HepG2 (cell line): ENCODE measurements around the gene FGF14. TPM values are rescaled to one million over a fixed set of nuclear protein-coding genes. Genes with fewer than 3 reads are reported as not detected.

Source experiments
- ATAC-seq: fragments of 200-7000 bp; cut with Tn5 transposase; 3 replicates; pipeline ENCODE4 v1.9.1; 2020; ENCODE audit warnings: mild to moderate bottlenecking, moderate library complexity
- BruUV-seq: library from RNA; stranded (reverse); fragments of 400-500 nt; replicated peaks from 2 replicates; lab custom pipeline; 2021; lab: Mats Ljungman, UMichigan
- CTCF ChIA-PET: fragments of 300-600 bp; formaldehyde crosslinking; extraction: SDS; loops from one replicate; lab custom pipeline; 2021; ENCODE audit warnings: low total read pairs, inconsistent platforms, low intra/inter-chr PET ratio; lab: Yijun Ruan, JAX
- POLR2A ChIA-PET: fragments of 350-600 bp; sonication (Branson Sonifier 250); formaldehyde crosslinking; loops from one replicate; lab custom pipeline; 2020; ENCODE audit warnings: antibody characterized with exemption, inconsistent platforms; lab: Yijun Ruan, JAX
- DNase-seq: peaks from one replicate; pipeline ENCODE4 v3.0.0-alpha.2; 2015; ENCODE audit warnings: low spot score
- FAIRE-seq: peaks from 3 replicates; lab custom pipeline; 2011; peaks lifted over from hg19 to GRCh38; lab: Jason Lieb, UNC
- H2AFZ ChIP-seq: one replicate; pipeline ENCODE4 v1.6.1; 2011; ENCODE audit warnings: low read length, inconsistent platforms
- H3K27ac ChIP-seq: fragments of 300-600 bp; 3 replicates; pipeline ENCODE4 v1.8.0; 2011; ENCODE audit warnings: mixed run types, mild to moderate bottlenecking, mixed read lengths, low read length, inconsistent platforms; ENCODE audit not compliant: insufficient read depth; ENCODE audit errors: extremely low read length
- H3K27me3 ChIP-seq, 2 experiments: fragments of 200-600 bp in 1 of 2; 2 replicates in 1 of 2; 3 replicates in 1 of 2; pipeline versions ENCODE4 v1.6.0 to v1.8.0; 2011; ENCODE audit warnings: low read length in 2 of 2, mild to moderate bottlenecking in 2 of 2, moderate library complexity in 2 of 2, inconsistent platforms in 1 of 2; ENCODE audit not compliant: insufficient read depth in 2 of 2, control insufficient read depth in 1 of 2
- H3K36me3 ChIP-seq, 2 experiments: fragments of 200-600 bp in 1 of 2; replicated peaks in 1 of 2; 2 replicates in 1 of 2; 3 replicates in 1 of 2; pipeline versions ENCODE4 v1.5.1 to v1.8.0; 2011; ENCODE audit warnings: low read length in 2 of 2, inconsistent platforms in 1 of 2; ENCODE audit not compliant: insufficient read depth in 2 of 2, control insufficient read depth in 1 of 2
- H3K4me1 ChIP-seq: 2 replicates; pipeline ENCODE4 v1.5.1; 2012; ENCODE audit warnings: low read length, inconsistent platforms; ENCODE audit not compliant: insufficient read depth
- H3K4me2 ChIP-seq: 2 replicates; pipeline ENCODE4 v1.6.0; 2011; ENCODE audit warnings: low read depth, low read length, inconsistent platforms
- H3K4me3 ChIP-seq, 3 experiments: fragments of 200-600 bp in 1 of 3; sonication (generic), shearing (Covaris generic) in 1 of 3; replicated peaks in 1 of 3; 2 replicates each; pipeline ENCODE4 v1.5.1; 2011 to 2016; ENCODE audit warnings: low read length in 3 of 3, inconsistent platforms in 2 of 3, low read depth in 2 of 3, mild to moderate bottlenecking in 2 of 3, control low read depth in 1 of 3, mixed read lengths in 1 of 3; ENCODE audit not compliant: insufficient read depth in 1 of 3
- H3K79me2 ChIP-seq: one replicate; pipeline ENCODE4 v1.6.1; 2011; ENCODE audit warnings: low read length, inconsistent platforms; ENCODE audit not compliant: insufficient read depth
- H3K9ac ChIP-seq: 2 replicates; pipeline ENCODE4 v1.6.0; 2011; ENCODE audit warnings: mild to moderate bottlenecking, low read depth, low read length, inconsistent platforms; ENCODE audit not compliant: insufficient read depth
- H3K9me3 ChIP-seq: 2 replicates; pipeline ENCODE4 v1.5.1; 2012; ENCODE audit warnings: mild to moderate bottlenecking, low read length
- H4K20me1 ChIP-seq: 2 replicates; pipeline ENCODE4 v1.6.0; 2011; ENCODE audit warnings: inconsistent platforms, mild to moderate bottlenecking, low read length, moderate library complexity; ENCODE audit not compliant: insufficient read depth
- ELK4 ChIP-seq: sonication (generic); formaldehyde crosslinking; IDR thresholded peaks from 2 replicates; pipeline ENCODE4 v1.9.0; 2021; ENCODE audit warnings: missing genetic modification reagents, borderline replicate concordance
- HES4 ChIP-seq: sonication (generic); formaldehyde crosslinking; IDR thresholded peaks from 2 replicates; pipeline ENCODE4 v1.9.0; 2021; ENCODE audit warnings: mild to moderate bottlenecking, missing genetic modification reagents, borderline replicate concordance
- MNT ChIP-seq: fragments of 450-650 bp; IDR thresholded peaks from 2 replicates; pipeline ENCODE4 v1.6.1; 2016
- U2AF2 ChIP-seq: fragments of 200-400 bp; formaldehyde crosslinking; IDR thresholded peaks from 2 replicates; pipeline ENCODE4 v1.6.1; 2017; ENCODE audit warnings: low read depth, mild to moderate bottlenecking, low read length
- ZBTB2 ChIP-seq: sonication (generic); formaldehyde crosslinking; IDR thresholded peaks from 2 replicates; pipeline ENCODE4 v1.8.0; 2022; ENCODE audit warnings: low read depth, missing genetic modification reagents
- ZMYM2 ChIP-seq: sonication (generic); formaldehyde crosslinking; IDR thresholded peaks from 2 replicates; pipeline ENCODE4 v1.8.0; 2022; ENCODE audit warnings: mild to moderate bottlenecking, missing genetic modification reagents
- ZNF432 ChIP-seq: sonication (generic); formaldehyde crosslinking; IDR thresholded peaks from 2 replicates; pipeline ENCODE4 v1.5.0; 2020; ENCODE audit warnings: missing genetic modification reagents, mild to moderate bottlenecking, borderline replicate concordance
- ZNF501 ChIP-seq: sonication (generic); formaldehyde crosslinking; IDR thresholded peaks from 2 replicates; pipeline ENCODE4 v1.5.1; 2020; ENCODE audit warnings: mild to moderate bottlenecking, moderate library complexity, missing genetic modification reagents
- ZNF569 ChIP-seq: sonication (generic); formaldehyde crosslinking; IDR thresholded peaks from 2 replicates; pipeline ENCODE4 v1.5.0; 2020; ENCODE audit warnings: mild to moderate bottlenecking, missing genetic modification reagents, moderate library complexity, borderline replicate concordance
- ZNF574 ChIP-seq: sonication (generic); formaldehyde crosslinking; IDR thresholded peaks from 2 replicates; pipeline ENCODE4 v1.4.0; 2020; ENCODE audit warnings: missing genetic modification reagents
- WGBS: methylation state at CpG from one replicate; pipeline ENCODE4 v1.1.6; 2017; ENCODE audit warnings: low lambda C conversion rate; 5-methylcytosine and 5-hydroxymethylcytosine counted together
- in situ Hi-C: cut with HindIII; loops from 2 replicates; pipeline ENCODE4 v1.10.0; 2017; ENCODE audit warnings: low pct_unique_long_range_greater_than_20kb; ENCODE audit not compliant: extremely low pct_ligation_motif_present
- intact Hi-C: fragments of 100-400 bp; cut with micrococcal nuclease; formaldehyde crosslinking; loops from one replicate; pipeline ENCODE4 v1.10.0; 2022; ENCODE audit not compliant: unreplicated experiment
- polyA plus RNA-seq, 8 experiments: library from polyadenylated mRNA; depleted of rRNA in 3 of 8; stranded (reverse) in 7 of 8; unstranded in 1 of 8; fragments of >200 nt; fragmentation: Illumina TruSeq in 4 of 8; extraction: Trizol in 4 of 8; gene quantifications; 2 replicates each; pipeline versions ENCODE4 v1.2.1 to v1.2.3, GENCODE V29; 2011 to 2016; ENCODE audit warnings: low read depth in 4 of 8, missing spikeins in 1 of 8, mixed read lengths in 1 of 8; ENCODE audit not compliant: insufficient read depth in 1 of 8
- total RNA-seq, 5 experiments: library from RNA; depleted of rRNA; stranded (reverse); fragments of >200 nt; fragmentation: Illumina TruSeq; extraction: Trizol; gene quantifications; 2 replicates each; pipeline ENCODE4 v1.2.3, GENCODE V29; 2016; ENCODE audit warnings: low read depth in 1 of 5

Gene FGF14
- total and polyA plus RNA-seq, 2 of the 13 experiments (the other 11 are each of a cell fraction or from before 2014, with no cell fraction given) = not detected

GRCh38 chr13:102440259-102440936 lies 38.5 kb upstream of the FGF14 start:
- POLR2A ChIA-PET = no interaction called here
- Histone ChIP-seq H2AFZ (no peak overlapping the region), H3K27me3 (no peaks in the 10 kb centered on the region), H3K4me1 (no peaks in the 10 kb centered on the region), H3K27ac (no peak overlapping the region)
- no peak for ATAC-seq
- BruUV-seq = no TSS peak
- TF ChIP-seq MNT = no peak
- no peak for TF ChIP-seq ZNF569 (CRISPR knock-in tag)
- no peak for TF ChIP-seq ZNF574 (CRISPR knock-in tag)
- TF ChIP-seq U2AF2 = no peak
- no peak for TF ChIP-seq ZNF432
- TF ChIP-seq ELK4 (CRISPR knock-in tag) = no peak
- no peak for TF ChIP-seq ZNF501 (CRISPR knock-in tag)
- TF ChIP-seq ZBTB2 = no peak
- no peak for TF ChIP-seq ZMYM2 (CRISPR knock-in tag)
- TF ChIP-seq HES4 (CRISPR knock-in tag) = no peak
- TF ChIP-seq, all 625 proteins: peak for 0
- peaks cover 5% of the 10 kb centered on the region; the same call in 1 of the 2 replicates for H3K9me3 ChIP-seq
- in situ Hi-C loops (no loop called here), intact Hi-C loops (no loop called here)
- CTCF ChIA-PET = no interaction called here
- no peaks in the 10 kb centered on the region for H4K20me1 ChIP-seq
- no peak overlapping the region for H3K4me2 ChIP-seq
- no peak for FAIRE-seq
- H3K4me3 ChIP-seq = no peak overlapping the region
- WGBS = 3% methylated on average over 2 of the region's 2 CpGs
- H3K9ac ChIP-seq = no peak overlapping the region
- H3K79me2 ChIP-seq = no peaks in the 10 kb centered on the region
- no peaks in the 10 kb centered on the region for H3K36me3 ChIP-seq
- DNase-seq = no peak
